Activated T-helper 9 cell treated with anti-CD3 and anti-CD28 coated beads, Interleukin-2, amount 50 U/mL, for 16 hours (primary cell): ENCODE data around the gene ELSPBP1.
"Not testable (repeated sequence)": the region's sequence is repeated elsewhere in the genome, so short reads cannot be mapped to it uniquely, and the experiment has no call there.

Experiments
- DNase-seq: peaks from one replicate; pipeline ENCODE4 v3.0.0-alpha.2; 2020; ENCODE audit warnings: low read depth

ELSPBP1 gene

DNA sequence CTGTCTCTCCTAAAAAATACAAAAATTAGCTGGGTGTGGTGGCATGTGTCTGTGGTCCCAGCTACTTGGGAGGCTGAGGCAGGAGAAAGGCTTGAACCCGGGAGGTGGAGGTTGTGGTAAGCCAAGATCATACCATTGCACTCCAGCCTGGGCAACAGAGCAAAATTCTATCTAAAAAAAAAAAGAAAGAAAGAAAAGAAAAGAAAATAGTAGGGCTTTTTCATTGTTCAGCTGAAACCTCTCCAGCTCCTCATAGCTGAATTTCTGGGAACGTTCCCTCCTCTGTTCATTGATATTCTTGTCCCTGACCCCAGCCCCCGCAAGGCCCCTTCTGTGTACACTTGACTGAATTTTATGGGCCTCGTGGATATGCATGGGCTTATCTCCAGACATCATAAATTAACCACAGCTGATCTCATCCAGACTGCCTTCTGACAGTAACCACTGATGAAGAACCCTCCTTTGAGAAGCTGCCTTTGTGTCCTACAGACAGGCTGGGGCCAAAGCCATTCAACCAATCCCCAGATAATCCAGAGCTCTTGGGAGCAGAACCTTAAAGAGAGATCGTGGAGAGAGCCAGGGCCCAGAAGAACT is at the start of gene ELSPBP1:
ELSPBP1 (plus strand) TSS at position 424 of the 594 bp plus-strand sequence. CDS start 14,036 bp downstream, outside the sequence.
- no peak for DNase-seq

DNA sequence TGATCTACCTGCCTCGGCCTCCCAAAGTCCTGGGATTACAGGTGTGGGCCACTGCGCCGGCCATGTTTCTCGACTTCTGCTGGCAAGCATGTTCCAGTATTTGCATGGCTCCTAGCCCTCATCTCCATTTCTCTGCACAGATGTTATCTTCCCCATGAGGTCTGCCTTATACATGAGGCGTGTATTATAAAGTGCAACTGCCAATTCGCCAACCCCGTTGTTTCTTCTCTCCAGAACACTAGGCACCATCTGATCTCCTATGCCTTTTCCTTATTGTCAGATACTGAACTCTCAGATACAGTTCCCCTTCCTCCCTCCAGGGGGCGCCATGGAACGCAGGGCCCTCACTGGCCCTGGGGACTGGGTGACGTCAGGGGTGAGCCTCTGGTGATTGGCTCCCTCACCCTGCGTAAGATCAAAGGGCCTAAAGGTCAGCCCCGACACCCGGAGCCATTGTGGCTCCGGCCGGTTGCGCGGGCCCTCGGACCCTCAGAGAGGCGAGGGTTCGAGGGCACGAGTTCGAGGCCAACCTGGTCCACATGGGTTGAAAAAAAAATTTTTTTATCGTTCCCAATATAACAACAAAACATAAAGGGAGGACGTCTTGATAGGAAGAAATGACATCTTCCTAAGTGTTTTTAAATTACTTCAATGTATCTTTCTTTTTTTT is 44.4 kb upstream of the ELSPBP1 start:
- not testable (repeated sequence) for DNase-seq

DNA sequence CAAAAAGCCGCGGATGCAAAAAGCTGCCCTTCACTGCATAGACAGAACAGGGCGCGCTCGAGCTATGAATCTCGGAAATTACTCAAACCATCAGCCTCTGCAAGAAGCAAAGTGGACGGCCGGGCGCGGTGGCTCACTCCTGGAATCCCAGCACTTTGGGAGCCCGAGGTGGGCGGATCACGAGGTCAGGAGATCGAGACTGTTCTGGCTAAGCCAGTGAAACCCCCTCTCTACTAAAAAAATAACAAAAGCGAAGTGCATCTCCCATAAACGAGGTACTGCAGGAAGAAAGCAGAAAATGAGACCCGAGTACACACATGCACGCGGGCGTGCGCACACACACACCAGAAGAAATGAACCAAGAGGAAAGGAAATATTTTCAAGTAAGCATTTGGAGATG is 42.3 kb upstream of the ELSPBP1 start:
- DNase-seq = not testable (repeated sequence)

- not testable (repeated sequence) for DNase-seq
Measured at GRCh38 chr19:47955936-47956335, 38.5 kb upstream of the ELSPBP1 start.

DNA sequence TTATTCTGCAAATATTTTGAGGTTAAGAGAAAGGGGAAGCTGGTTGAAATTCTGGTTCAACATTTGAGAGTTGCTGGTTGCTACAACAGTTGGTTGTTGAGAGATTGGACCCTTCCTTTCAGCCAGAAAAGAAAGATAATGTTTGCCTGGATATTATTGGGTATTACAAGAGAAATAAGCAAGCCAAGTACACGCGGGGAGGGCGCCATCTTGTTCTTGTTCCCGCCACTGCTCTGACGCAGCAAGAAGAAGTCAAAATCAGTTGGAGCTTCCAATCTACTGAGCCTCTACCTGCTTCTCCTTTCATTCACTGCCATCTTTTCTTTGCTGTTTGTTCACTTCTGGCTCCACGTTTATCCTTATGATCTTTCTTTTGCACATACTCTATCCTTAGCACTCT is 20.9 kb upstream of the ELSPBP1 start:
- DNase-seq = no peak

GRCh38 chr19:47991191-47991808 is 3.1 kb upstream of the ELSPBP1 start:
- no peak for DNase-seq

DNA sequence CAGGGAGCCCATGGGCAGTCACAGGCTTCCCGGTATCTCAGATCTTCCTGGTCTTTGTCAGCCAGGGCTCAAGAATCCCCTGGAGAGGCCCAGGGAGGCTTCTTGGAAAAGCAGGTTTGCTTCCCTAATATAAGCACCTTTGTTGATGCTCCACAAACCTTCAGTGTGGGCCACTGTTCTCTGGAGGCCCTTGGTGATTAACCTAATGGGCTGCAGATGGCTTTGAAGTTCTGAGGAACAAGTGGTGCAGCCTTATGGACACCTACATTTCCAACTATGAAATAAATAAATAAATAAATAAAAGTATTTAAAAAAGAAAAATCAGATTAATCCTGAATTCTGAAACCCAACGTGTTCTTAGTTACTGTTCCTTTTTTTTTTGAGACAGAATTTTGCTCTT is 2.4 kb upstream of the ELSPBP1 start, which contains the start of gene BSPH1:
BSPH1 (minus strand) TSS at position 101 of the 400 bp plus-strand sequence; CDS start at position 12, 89 bp downstream.
- DNase-seq = no peak

DNA sequence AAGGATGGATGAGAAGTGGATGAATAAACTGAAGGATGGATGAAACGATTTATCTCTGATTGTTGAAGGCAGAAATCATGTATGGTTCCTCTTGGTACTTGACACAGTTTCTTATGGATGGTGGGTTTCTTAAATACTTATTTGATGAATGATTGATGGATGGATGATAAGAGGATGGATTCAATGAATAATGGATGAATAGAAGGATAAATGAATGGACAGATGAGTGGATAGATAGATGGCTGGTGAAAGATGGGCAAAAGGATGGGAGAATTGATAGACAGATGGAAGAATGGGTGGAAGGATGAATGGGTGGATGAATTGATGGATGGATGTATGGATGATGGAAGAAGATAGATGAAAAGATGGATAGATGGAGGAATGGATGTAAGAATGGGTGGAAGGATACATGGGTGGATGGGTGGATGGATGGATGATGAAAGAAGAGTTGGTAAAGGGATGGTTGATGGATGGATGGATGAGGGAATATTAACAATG is 1.8 kb downstream of the ELSPBP1 start:
- no peak for DNase-seq

- DNase-seq = no peak
Measured at GRCh38 chr19:47998800-47999199, 4.4 kb downstream of the ELSPBP1 start.

DNA sequence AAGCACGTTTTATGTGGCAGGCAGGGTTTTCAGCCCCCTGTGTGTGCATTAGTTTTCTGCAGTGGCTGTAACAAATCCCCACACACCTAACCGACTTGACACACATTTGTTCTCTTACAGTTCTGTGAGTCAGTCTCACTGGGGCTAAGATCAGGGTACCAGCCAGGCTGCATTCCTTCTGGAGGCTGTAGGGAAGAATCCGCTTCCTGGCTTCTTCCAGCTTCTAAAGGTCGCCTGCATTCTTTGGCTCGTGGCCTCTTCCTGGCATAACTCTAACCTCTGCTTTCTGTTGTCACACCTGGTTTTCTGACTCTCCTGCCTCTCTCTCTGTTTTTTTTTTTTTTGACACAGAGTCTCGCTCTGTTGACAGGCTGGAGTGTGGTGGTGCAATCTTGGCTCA is 6.4 kb downstream of the ELSPBP1 start:
- DNase-seq = no peak

GRCh38 chr19:48004236-48004635 is 9.8 kb downstream of the ELSPBP1 start:
- no peak for DNase-seq

GRCh38 chr19:48006762-48007161 is 12.3 kb downstream of the ELSPBP1 start:
- DNase-seq = no peak

DNA sequence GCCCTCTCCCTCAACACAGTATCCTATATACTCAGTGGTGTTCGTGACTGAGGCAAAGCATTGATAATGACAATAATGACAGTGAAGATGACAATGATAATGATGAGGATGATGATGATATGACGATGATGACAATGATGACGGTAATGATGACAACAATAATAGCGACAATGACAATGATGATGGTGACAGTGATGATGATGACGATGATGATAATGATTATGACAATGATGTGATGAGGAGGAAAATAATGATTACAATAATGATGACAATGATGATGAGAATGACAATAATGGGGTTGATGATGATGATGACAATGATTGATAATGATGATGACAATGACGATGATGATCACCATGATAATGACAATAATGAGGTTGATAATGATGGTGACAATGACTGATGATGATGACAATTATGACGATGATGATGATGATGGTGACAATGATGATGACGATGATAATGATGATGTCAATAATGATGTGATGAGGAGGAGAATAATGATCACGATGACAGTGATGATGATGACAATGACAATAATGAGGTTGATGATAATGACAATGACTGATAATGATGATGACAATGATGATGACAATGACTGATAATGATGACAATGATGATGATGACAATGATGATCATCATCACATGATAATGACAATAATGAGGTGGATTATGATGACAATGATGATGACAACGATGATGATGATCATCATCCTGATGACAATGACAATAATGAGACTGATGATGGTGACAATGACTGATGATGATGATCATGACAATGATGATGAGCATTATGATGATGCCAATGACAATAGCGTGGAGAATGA is 16.7 kb downstream of the ELSPBP1 start:
- DNase-seq = no peak

- no peak for DNase-seq
Measured at GRCh38 chr19:48020686-48021085, 26.3 kb downstream of the ELSPBP1 start.

DNA sequence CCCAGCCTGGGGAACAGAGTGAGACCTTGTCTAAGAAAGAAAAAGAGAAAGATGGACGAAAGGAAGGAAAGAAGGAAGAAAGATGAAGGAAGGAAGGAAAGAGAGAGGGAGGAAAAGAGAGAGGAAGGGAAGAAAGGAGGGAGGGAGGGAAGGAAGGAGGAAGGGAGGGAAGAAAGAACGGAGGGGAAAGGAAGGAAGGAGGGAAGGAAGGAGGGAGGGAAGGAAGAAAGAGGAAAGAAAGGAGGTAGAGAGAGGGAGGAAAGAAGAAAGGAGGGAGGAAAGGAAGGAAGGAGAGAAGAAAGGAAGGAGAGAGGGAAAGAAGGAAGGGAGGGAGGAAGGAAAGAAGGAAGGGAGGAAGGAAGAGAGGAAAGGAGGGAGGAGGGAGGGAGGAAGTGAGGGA is 28.6 kb downstream of the ELSPBP1 start:
- no peak for DNase-seq

- no peak for DNase-seq
Measured at GRCh38 chr19:48023518-48023917, 29.1 kb downstream of the ELSPBP1 start.

- no peak for DNase-seq
Measured at GRCh38 chr19:48025480-48025879, 31.0 kb downstream of the ELSPBP1 start.

DNA sequence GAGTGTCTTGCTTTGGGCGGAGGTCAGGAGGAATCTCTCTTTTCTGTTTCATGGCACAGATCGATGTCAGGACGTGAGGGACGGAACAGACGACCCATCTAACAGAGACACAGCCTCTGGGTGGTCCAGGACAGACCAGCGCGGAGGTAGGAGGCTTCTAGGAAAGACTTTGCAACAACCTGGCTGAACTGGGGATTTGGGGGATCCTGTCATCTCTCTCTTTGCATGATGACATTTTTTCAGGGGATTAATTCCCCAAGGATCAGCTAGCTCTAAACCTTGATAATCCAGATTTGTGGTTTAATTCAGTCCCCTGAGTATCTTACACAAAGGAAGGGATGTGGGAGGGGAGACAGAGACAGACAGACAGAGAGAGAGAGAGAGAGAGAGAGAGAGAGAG is 35.0 kb downstream of the ELSPBP1 start:
- DNase-seq = no peak

GRCh38 chr19:48030073-48030472 is 35.6 kb downstream of the ELSPBP1 start:
- DNase-seq = no peak

DNA sequence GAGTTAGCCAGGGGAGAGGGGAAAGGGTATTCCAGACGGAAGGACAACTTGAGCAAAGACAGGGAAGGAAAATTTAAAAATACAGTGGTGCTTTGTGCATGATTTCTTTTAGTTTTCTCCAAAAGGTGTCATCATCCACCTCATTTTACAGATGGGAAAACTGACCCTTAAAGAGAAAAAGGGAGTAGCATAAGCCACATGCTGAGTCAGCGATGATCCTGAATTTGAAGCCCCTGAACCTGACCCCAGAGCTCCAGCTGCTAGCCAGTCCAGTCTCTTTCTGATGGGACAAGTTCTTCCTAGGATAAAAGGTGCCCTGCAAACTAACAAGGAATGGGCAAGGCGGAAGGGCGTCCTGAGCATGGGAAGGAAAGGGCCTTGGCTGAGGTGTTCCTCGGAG is 39.2 kb downstream of the ELSPBP1 start:
- no peak for DNase-seq

GRCh38 chr19:48036765-48037164 is 42.3 kb downstream of the ELSPBP1 start:
- DNase-seq = no peak

- no peak for DNase-seq
Measured at GRCh38 chr19:48041877-48042580, 47.6 kb downstream of the ELSPBP1 start.
